Astrocyte (in vitro differentiated cells and primary cell): ENCODE measurements around the gene FAM3A. TPM values are rescaled to one million over a fixed set of nuclear protein-coding genes. Genes with fewer than 3 reads are reported as not detected.
"Not testable (repeated sequence)": the region's sequence is repeated elsewhere in the genome, so short reads cannot be mapped to it uniquely, and the experiment has no call there.

Source experiments
- DNase-seq: peaks from one replicate; pipeline ENCODE4 v3.0.0-alpha.2; 2010; ENCODE audit warnings: low read depth
- FAIRE-seq: peaks from 2 replicates; lab custom pipeline; 2011; peaks lifted over from hg19 to GRCh38; lab: Jason Lieb, UNC
- H2AFZ ChIP-seq: 2 replicates; pipeline ENCODE4 v1.6.0; 2012; ENCODE audit warnings: low read depth, low read length, inconsistent platforms
- H3K27ac ChIP-seq: 2 replicates; pipeline ENCODE4 v1.5.1; 2011; ENCODE audit warnings: low read depth, low read length, inconsistent platforms
- H3K27me3 ChIP-seq: 2 replicates; pipeline ENCODE4 v1.6.0; 2011; ENCODE audit warnings: low read length, inconsistent platforms; ENCODE audit not compliant: insufficient read depth
- H3K36me3 ChIP-seq: 2 replicates; pipeline ENCODE4 v1.5.1; 2011; ENCODE audit warnings: low read length, inconsistent platforms; ENCODE audit not compliant: insufficient read depth
- H3K4me1 ChIP-seq: 2 replicates; pipeline ENCODE4 v1.5.1; 2011; ENCODE audit warnings: low read length, inconsistent platforms; ENCODE audit not compliant: insufficient read depth
- H3K4me2 ChIP-seq: 2 replicates; pipeline ENCODE4 v1.6.0; 2012; ENCODE audit warnings: low read length, inconsistent platforms
- H3K4me3 ChIP-seq: 2 replicates; pipeline ENCODE4 v1.5.1; 2011; ENCODE audit warnings: low read depth, mild to moderate bottlenecking, low read length, inconsistent platforms; ENCODE audit not compliant: insufficient read depth
- H3K79me2 ChIP-seq: 2 replicates; pipeline ENCODE4 v1.6.0; 2012; ENCODE audit warnings: mild to moderate bottlenecking, low read length, inconsistent platforms; ENCODE audit not compliant: insufficient read depth
- H3K9ac ChIP-seq: 2 replicates; pipeline ENCODE4 v1.6.0; 2012; ENCODE audit warnings: mild to moderate bottlenecking, low read length, inconsistent platforms
- H3K9me3 ChIP-seq: 2 replicates; pipeline ENCODE4 v1.5.1; 2012; ENCODE audit warnings: low read depth, mild to moderate bottlenecking, low read length, inconsistent platforms; ENCODE audit not compliant: insufficient read depth
- H4K20me1 ChIP-seq: 2 replicates; pipeline ENCODE4 v1.6.0; 2012; ENCODE audit warnings: low read length, inconsistent platforms; ENCODE audit not compliant: insufficient read depth
- H3K27ac Mint-ChIP-seq: one replicate; pipeline ENCODE4 v1.8.0; 2021; ENCODE audit warnings: mild to moderate bottlenecking, mixed read lengths; ENCODE audit not compliant: unreplicated experiment
- H3K27me3 Mint-ChIP-seq: one replicate; pipeline ENCODE4 v1.8.0; 2021; ENCODE audit warnings: low read depth, mixed read lengths; ENCODE audit not compliant: unreplicated experiment
- H3K36me3 Mint-ChIP-seq: one replicate; pipeline ENCODE4 v1.8.0; 2021; ENCODE audit warnings: low read depth, mixed read lengths; ENCODE audit not compliant: unreplicated experiment
- H3K4me1 Mint-ChIP-seq: one replicate; pipeline ENCODE4 v1.8.0; 2021; ENCODE audit warnings: low read depth, mixed read lengths; ENCODE audit not compliant: unreplicated experiment
- H3K4me3 Mint-ChIP-seq: one replicate; pipeline ENCODE4 v1.8.0; 2021; ENCODE audit warnings: mild to moderate bottlenecking, moderate library complexity, mixed read lengths; ENCODE audit not compliant: unreplicated experiment
- H3K9me3 Mint-ChIP-seq: one replicate; pipeline ENCODE4 v1.8.0; 2021; ENCODE audit warnings: mild to moderate bottlenecking, mixed read lengths; ENCODE audit not compliant: unreplicated experiment
- EZH2 ChIP-seq: IDR thresholded peaks from 2 replicates; pipeline ENCODE4 v1.6.1; 2012; ENCODE audit warnings: mild to moderate bottlenecking, low read length, inconsistent platforms; ENCODE audit not compliant: insufficient read depth
- total RNA-seq: library from RNA; stranded (reverse); gene quantifications from 2 replicates; pipeline ENCODE4 v1.2.1, GENCODE V29; 2021
- TF ChIP-seq, protein P1 (sequence below): IDR thresholded peaks from 2 replicates; pipeline ENCODE4 v1.5.1; 2011; ENCODE audit warnings: low read depth, mild to moderate bottlenecking, inconsistent platforms, low read length, moderate library complexity; ENCODE audit not compliant: insufficient read depth

FAM3A gene
- total RNA-seq, 1 donor from 2014 or later = 20.9 TPM

DNA sequence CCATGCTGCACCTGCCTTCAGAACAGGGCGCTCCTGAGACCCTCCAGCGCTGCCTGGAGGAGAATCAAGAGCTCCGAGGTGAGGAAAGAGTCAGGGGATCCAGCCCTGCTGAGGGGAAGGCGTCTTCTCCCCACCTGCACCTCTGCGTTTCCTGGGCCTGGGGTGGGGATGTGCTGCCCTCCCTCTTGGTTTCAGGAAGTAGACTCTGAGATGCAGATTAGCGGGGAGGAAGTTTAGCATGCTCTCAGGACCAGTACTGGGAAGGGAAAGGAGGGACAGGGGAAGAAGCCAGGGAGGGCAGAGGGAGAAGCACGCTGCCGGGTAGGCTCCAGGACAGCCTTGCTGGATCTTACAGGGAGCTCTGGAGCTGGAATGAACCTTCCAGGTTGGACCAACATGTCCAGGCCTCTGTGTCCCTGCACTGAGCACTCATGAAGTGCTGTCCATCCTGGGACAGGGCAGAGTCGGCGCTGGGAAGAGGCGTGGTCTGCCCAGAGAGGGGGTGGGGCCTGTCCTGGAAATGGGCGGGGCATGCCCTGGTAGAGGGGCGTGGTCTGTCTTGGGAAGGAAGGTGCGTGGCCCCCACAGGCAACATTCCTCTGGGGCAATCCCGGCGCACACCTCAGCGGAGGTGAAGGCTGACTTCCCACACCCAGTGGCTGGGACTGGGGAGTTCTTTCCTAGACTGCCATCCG, 36.2 kb upstream of the FAM3A start:
- not testable (repeated sequence) for H2AFZ ChIP-seq, DNase-seq, H3K27ac ChIP-seq, H3K4me2 ChIP-seq, H3K27me3 ChIP-seq, H3K4me1 Mint-ChIP-seq, H3K9me3 Mint-ChIP-seq, H3K36me3 ChIP-seq, H3K27me3 Mint-ChIP-seq, H3K36me3 Mint-ChIP-seq, H3K4me3 Mint-ChIP-seq, H3K9ac ChIP-seq, H3K9me3 ChIP-seq, H3K4me3 ChIP-seq, H3K27ac Mint-ChIP-seq
- FAIRE-seq = peak; percentile 26
- Histone ChIP-seq H3K4me1 (peaks cover 11% of the 10 kb centered on the region), H4K20me1 (peaks cover 32% of the 10 kb centered on the region), H3K79me2 (peaks cover 56% of the 10 kb centered on the region)

DNA sequence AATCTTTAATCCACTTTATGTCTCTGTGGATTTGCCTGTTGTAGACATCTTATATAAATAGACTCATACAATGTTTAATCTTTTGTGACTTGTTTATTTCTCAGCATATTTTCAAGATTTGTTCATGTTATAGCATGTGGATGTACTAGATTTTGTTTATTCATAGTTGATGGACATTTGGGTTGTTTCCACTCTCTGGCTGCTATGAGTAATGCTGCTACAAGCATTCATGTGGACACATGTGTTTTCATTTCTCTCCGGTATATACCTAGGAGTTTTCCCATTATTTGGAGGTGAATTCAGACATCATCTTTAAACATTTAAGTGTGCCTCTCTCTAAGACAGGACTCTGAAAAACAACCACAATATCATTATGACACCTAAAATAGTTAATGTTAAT, 33.7 kb upstream of the FAM3A start:
- H3K36me3 ChIP-seq = no peaks in the 10 kb centered on the region
- H4K20me1 ChIP-seq = peaks cover 32% of the 10 kb centered on the region
- peak overlapping the region; percentile 38 for H3K9ac ChIP-seq
- DNase-seq (no peak), FAIRE-seq (peak; percentile 70)
- H3K4me3 ChIP-seq = no peak overlapping the region
- peaks cover 3% of the 10 kb centered on the region for H3K36me3 Mint-ChIP-seq
- peak overlapping the region; percentile 16 for H3K4me3 Mint-ChIP-seq
- H3K4me1 Mint-ChIP-seq = peaks cover 9% of the 10 kb centered on the region
- peaks cover 16% of the 10 kb centered on the region for H3K4me1 ChIP-seq
- no peak overlapping the region for H3K27ac ChIP-seq
- peak overlapping the region; percentile 34 for H3K27ac Mint-ChIP-seq
- H3K4me2 ChIP-seq = peak overlapping the region; percentile 62
- no peaks in the 10 kb centered on the region for H3K9me3 ChIP-seq
- no peak overlapping the region for H2AFZ ChIP-seq
- no peak for TF ChIP-seq EZH2
- TF ChIP-seq, protein P1, sequence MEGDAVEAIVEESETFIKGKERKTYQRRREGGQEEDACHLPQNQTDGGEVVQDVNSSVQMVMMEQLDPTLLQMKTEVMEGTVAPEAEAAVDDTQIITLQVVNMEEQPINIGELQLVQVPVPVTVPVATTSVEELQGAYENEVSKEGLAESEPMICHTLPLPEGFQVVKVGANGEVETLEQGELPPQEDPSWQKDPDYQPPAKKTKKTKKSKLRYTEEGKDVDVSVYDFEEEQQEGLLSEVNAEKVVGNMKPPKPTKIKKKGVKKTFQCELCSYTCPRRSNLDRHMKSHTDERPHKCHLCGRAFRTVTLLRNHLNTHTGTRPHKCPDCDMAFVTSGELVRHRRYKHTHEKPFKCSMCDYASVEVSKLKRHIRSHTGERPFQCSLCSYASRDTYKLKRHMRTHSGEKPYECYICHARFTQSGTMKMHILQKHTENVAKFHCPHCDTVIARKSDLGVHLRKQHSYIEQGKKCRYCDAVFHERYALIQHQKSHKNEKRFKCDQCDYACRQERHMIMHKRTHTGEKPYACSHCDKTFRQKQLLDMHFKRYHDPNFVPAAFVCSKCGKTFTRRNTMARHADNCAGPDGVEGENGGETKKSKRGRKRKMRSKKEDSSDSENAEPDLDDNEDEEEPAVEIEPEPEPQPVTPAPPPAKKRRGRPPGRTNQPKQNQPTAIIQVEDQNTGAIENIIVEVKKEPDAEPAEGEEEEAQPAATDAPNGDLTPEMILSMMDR = no peak
- H3K27me3 Mint-ChIP-seq = no peaks in the 10 kb centered on the region
- H3K79me2 ChIP-seq = peaks cover 66% of the 10 kb centered on the region
- H3K27me3 ChIP-seq = no peaks in the 10 kb centered on the region
- no peaks in the 10 kb centered on the region for H3K9me3 Mint-ChIP-seq

DNA sequence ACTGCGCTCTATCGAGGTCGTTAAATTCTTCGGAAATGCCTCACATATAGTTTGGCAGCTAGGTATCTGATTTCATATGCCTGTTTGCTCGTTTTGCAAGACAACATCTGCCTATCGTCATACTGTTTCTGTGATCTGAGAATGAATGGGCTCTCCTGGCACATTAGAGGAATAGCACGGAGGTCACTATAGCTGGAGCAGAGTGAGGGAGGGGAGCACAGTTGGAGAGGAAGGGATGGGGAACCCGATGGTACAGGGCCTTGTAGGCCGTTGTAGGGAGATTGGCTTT, 31.9 kb upstream of the FAM3A start:
- Histone ChIP-seq H3K79me2 (peaks cover 60% of the 10 kb centered on the region), H3K4me2 (peak overlapping the region; percentile 100), H3K9me3 (no peaks in the 10 kb centered on the region), H3K36me3 (no peaks in the 10 kb centered on the region), H4K20me1 (peaks cover 19% of the 10 kb centered on the region), H3K27ac (peak overlapping the region; percentile 89), H3K4me3 (peak overlapping the region; percentile 94), H3K4me1 (peaks cover 16% of the 10 kb centered on the region), H2AFZ (peak overlapping the region; percentile 83), H3K9ac (peak overlapping the region; percentile 98), H3K27me3 (no peaks in the 10 kb centered on the region)
- Mint-ChIP-seq H3K9me3 (no peaks in the 10 kb centered on the region), H3K4me3 (peak overlapping the region; percentile 95), H3K4me1 (peaks cover 9% of the 10 kb centered on the region), H3K27ac (peak overlapping the region; percentile 93), H3K36me3 (peaks cover 3% of the 10 kb centered on the region), H3K27me3 (no peaks in the 10 kb centered on the region)
- DNase-seq = no peak
- FAIRE-seq = peak; percentile 68
- TF ChIP-seq, protein P1 = no peak
- no peak for TF ChIP-seq EZH2
